Adipose tissue (tissue), 3 donors: ENCODE results near the gene BTBD6. TPM values are rescaled to one million over a fixed set of nuclear protein-coding genes. Genes with fewer than 3 reads are reported as not detected.

Experiments
- H3K27ac ChIP-seq: one replicate; pipeline ENCODE4 v1.5.1; 2013; ENCODE audit warnings: low read depth, low read length
- WGBS, 3 donors: extraction: QIAGEN DNeasy Blood & Tissue Kit; methylation state at CpG; one replicate each; pipeline ENCODE4 v1.1.7; 2013; 5-methylcytosine and 5-hydroxymethylcytosine counted together
- polyA plus RNA-seq, 3 donors: library from polyadenylated mRNA; stranded (reverse); fragments of 200-250 nt; gene quantifications; one replicate each; pipeline ENCODE4 v1.2.3, GENCODE V29; 2013
- donor health status: healthy with polysubstance abuse.
- donor health status: Bipolar disorder and iron deficiency.
- donor health status: healthy.

The BTBD6 gene
- polyA plus RNA-seq, 3 donors: 13.5 to 116 (median 65.1) TPM

GRCh38 chr14:105209646-105210045 is 38.7 kb upstream of the BTBD6 start:
- H3K27ac ChIP-seq: no peak overlapping the region
- 94 to 98% (median 95%) methylated on average over 16 of the region's 16 CpGs for whole genome bisulfite sequencing, 3 donors

DNA sequence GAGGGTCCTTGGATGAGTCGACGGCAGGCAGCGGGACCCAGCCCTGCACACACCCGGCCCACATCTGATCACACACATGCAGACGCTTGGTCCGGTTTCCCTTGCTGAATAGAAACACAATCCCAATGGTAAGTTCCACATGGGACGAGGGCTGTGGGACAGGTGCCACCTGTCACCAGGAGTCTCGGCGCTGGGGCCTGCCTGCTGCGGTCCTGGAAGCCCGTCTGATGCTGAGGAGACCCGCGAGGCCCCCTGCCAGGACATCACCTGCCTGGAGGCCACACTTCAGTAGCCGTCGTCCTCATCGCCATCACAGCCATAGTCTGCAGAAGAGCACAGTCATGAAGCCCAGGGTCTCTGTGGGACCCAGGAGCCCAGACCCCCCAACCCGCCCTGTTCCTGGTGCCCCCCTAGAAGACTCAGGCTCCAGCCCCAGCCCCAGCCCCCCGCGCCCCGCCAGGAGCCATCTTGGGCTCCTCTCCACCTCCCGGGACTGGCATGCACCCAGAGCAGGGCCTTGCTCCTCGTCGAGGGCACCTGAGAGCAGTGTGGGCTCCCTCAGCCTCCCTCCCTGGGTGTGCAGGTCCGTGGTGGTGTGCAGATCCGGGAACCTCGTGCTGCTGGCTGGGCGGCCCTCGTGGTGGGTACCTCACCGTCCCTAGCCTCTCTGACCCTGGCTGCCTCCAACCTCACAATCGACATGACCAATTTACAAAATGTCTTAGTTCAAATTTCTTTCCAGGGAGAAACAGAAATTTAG is 37.9 kb upstream of the BTBD6 start:
- H3K27ac ChIP-seq: no peak overlapping the region
- WGBS, 3 donors: 80 to 95% (median 94%) methylated on average over 29 to 30 of the region's 30 CpGs

GRCh38 chr14:105211086-105211757 is 37.1 kb upstream of the BTBD6 start:
- 92 to 93% (median 92%) methylated on average over 23 of the region's 23 CpGs for WGBS, 3 donors
- H3K27ac ChIP-seq: no peak overlapping the region

- no peak overlapping the region for H3K27ac ChIP-seq
- WGBS, 3 donors: 84 to 91% (median 90%) methylated on average over 9 of the region's 9 CpGs
Measured at GRCh38 chr14:105211758-105212089, 36.6 kb upstream of the BTBD6 start.

GRCh38 chr14:105212541-105213300 is 35.6 kb upstream of the BTBD6 start:
- H3K27ac ChIP-seq: no peak overlapping the region
- 85 to 89% (median 85%) methylated on average over 18 of the region's 18 CpGs for WGBS, 3 donors

GRCh38 chr14:105213361-105213760 is 35.0 kb upstream of the BTBD6 start:
- WGBS, 3 donors: 73 to 91% (median 76%) methylated on average over 10 of the region's 10 CpGs
- no peak overlapping the region for H3K27ac ChIP-seq

- no peak overlapping the region for H3K27ac ChIP-seq
- 90 to 91% (median 91%) methylated on average over 12 to 14 of the region's 14 CpGs for WGBS, 3 donors
Measured at GRCh38 chr14:105214324-105214915, 33.9 kb upstream of the BTBD6 start.

DNA sequence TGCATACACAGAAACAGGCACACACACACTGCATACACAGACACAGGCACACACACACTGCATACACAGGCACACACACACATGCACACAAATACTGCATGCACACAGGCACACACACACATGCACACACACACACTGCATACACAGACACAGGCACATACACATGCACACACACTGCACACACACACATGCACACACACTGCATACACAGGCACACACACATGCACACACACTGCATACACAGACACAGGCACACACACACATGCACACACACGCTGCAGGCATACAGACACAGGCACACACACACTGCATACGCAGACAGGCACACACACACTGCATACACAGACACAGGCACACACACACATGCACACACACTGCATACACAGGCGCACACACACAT is 32.7 kb upstream of the BTBD6 start:
- no peak overlapping the region for H3K27ac ChIP-seq
- 91 to 99% (median 98%) methylated on average over 3 of the region's 3 CpGs for WGBS, 3 donors

DNA sequence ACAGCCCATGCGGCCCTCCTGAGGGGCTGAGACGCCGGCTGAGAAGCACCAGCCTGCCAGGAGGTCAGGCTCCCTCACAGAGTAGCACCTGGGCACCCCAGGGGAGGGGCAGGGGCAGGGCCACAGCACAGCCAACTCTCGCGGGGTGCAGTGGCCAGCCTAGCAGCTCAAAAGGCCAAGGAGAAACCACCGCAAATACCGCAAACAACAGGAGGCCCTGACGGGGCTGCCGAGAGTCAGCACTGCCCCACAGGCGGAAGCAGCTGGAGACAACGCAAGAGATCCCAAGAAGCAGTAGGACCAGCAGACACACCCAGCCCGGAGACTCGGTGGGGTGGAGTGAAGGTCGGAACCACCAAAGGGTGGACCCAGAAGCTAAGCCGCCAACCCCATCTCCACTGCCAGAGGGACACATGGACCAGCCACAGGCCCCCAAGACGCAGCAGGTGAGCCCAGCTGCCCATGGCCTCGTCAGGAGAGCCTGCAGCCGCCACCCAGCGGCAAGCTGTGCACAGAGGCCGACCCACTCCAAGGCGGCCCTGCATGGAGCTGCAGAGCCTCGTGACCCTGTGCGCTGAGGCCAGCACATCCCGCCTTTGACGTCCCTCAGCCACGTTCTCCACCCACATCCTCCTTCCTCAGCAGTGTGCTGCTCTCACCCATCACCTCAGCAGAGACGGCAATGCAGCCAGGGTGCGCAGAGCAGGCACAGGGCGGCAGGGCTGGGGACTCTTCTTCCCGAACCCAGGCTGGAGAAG is 31.7 kb upstream of the BTBD6 start:
- WGBS, 3 donors: 86 to 91% (median 87%) methylated on average over 29 to 30 of the region's 30 CpGs
- H3K27ac ChIP-seq: no peak overlapping the region

GRCh38 chr14:105217774-105218173 is 30.6 kb upstream of the BTBD6 start:
- 82 to 91% (median 90%) methylated on average over 11 of the region's 11 CpGs for WGBS, 3 donors
- H3K27ac ChIP-seq: no peak overlapping the region

DNA sequence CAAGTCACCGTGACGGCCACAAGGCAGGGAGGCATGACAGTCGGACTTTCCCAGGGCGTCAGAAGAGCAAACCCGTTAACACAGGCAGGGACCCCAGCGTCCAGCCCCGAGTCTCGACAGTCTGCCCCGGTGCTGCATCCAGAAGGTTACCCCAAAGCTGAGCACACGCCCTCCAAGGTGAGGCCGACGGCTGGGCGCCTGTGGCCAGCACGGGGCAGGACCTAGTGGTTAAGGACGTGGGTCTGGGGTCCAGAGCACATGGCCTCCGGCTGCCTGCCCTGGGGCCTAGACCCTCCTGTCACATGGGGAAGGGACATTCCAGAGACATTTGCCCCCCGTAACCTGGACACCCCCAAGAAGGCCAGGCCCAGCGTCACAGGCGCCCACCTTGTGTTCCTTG is 29.7 kb upstream of the BTBD6 start:
- 95 to 97% (median 97%) methylated on average over 16 to 19 of the region's 19 CpGs for WGBS, 3 donors
- H3K27ac ChIP-seq: no peak overlapping the region

- 89 to 93% (median 92%) methylated on average over 29 of the region's 29 CpGs for WGBS, 3 donors
- H3K27ac ChIP-seq: no peak overlapping the region
Measured at GRCh38 chr14:105219043-105219612, 29.2 kb upstream of the BTBD6 start.

- 95 to 96% (median 95%) methylated on average over 15 to 17 of the region's 17 CpGs for WGBS, 3 donors
- no peak overlapping the region for H3K27ac ChIP-seq
Measured at GRCh38 chr14:105219753-105220152, 28.6 kb upstream of the BTBD6 start.

- H3K27ac ChIP-seq: no peak overlapping the region
- WGBS, 3 donors: 70 to 86% (median 81%) methylated on average over 29 of the region's 29 CpGs
Measured at GRCh38 chr14:105220699-105221597, 27.4 kb upstream of the BTBD6 start.

GRCh38 chr14:105221598-105222178 is 26.6 kb upstream of the BTBD6 start:
- 62 to 96% (median 96%) methylated on average over 27 of the region's 27 CpGs for WGBS, 3 donors

DNA sequence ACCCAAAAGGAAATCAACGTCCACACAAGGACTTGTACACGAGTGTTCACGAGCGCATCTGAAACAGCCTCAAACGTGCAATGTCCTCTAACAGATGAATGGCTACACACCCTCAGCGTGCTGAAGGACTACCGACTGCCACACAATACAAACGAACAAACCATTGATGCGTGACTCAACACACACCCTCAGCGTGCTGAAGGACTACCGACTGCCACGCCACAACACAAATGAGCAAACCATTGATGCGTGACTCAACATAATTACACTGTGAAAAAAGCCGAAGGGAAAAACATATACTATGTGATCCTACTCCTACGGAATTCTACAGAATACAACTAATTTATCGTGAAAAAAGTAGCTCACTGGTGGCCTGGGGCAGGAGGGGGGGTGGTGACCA is 25.1 kb upstream of the BTBD6 start:
- H3K27ac ChIP-seq: no peak overlapping the region
- WGBS, 3 donors: 93 to 96% (median 96%) methylated on average over 16 of the region's 16 CpGs

More at GRCh38 chr14:105221598-105222178, 26.6 kb upstream of the BTBD6 start:
- H3K27ac ChIP-seq: no peak overlapping the region
